HepG2 (cell line): ENCODE measurements around the gene PAK3. TPM values are rescaled to one million over a fixed set of nuclear protein-coding genes. Genes with fewer than 3 reads are reported as not detected.

Experiments used
- ATAC-seq: fragments of 200-7000 bp; cut with Tn5 transposase; 3 replicates; pipeline ENCODE4 v1.9.1; 2020; ENCODE audit warnings: mild to moderate bottlenecking, moderate library complexity
- BruUV-seq: library from RNA; stranded (reverse); fragments of 400-500 nt; replicated peaks from 2 replicates; lab custom pipeline; 2021; lab: Mats Ljungman, UMichigan
- CTCF ChIA-PET: fragments of 300-600 bp; formaldehyde crosslinking; extraction: SDS; loops from one replicate; lab custom pipeline; 2021; ENCODE audit warnings: low total read pairs, inconsistent platforms, low intra/inter-chr PET ratio; lab: Yijun Ruan, JAX
- POLR2A ChIA-PET: fragments of 350-600 bp; sonication (Branson Sonifier 250); formaldehyde crosslinking; loops from one replicate; lab custom pipeline; 2020; ENCODE audit warnings: antibody characterized with exemption, inconsistent platforms; lab: Yijun Ruan, JAX
- DNase-seq: peaks from one replicate; pipeline ENCODE4 v3.0.0-alpha.2; 2015; ENCODE audit warnings: low spot score
- FAIRE-seq: peaks from 3 replicates; lab custom pipeline; 2011; peaks lifted over from hg19 to GRCh38; lab: Jason Lieb, UNC
- H2AFZ ChIP-seq: one replicate; pipeline ENCODE4 v1.6.1; 2011; ENCODE audit warnings: low read length, inconsistent platforms
- H3K27ac ChIP-seq: fragments of 300-600 bp; 3 replicates; pipeline ENCODE4 v1.8.0; 2011; ENCODE audit warnings: mixed run types, mild to moderate bottlenecking, mixed read lengths, low read length, inconsistent platforms; ENCODE audit not compliant: insufficient read depth; ENCODE audit errors: extremely low read length
- H3K27me3 ChIP-seq, 2 experiments: fragments of 200-600 bp in 1 of 2; 2 replicates in 1 of 2; 3 replicates in 1 of 2; pipeline versions ENCODE4 v1.6.0 to v1.8.0; 2011; ENCODE audit warnings: low read length in 2 of 2, mild to moderate bottlenecking in 2 of 2, moderate library complexity in 2 of 2, inconsistent platforms in 1 of 2; ENCODE audit not compliant: insufficient read depth in 2 of 2, control insufficient read depth in 1 of 2
- H3K36me3 ChIP-seq, 2 experiments: fragments of 200-600 bp in 1 of 2; replicated peaks in 1 of 2; 2 replicates in 1 of 2; 3 replicates in 1 of 2; pipeline versions ENCODE4 v1.5.1 to v1.8.0; 2011; ENCODE audit warnings: low read length in 2 of 2, inconsistent platforms in 1 of 2; ENCODE audit not compliant: insufficient read depth in 2 of 2, control insufficient read depth in 1 of 2
- H3K4me1 ChIP-seq: 2 replicates; pipeline ENCODE4 v1.5.1; 2012; ENCODE audit warnings: low read length, inconsistent platforms; ENCODE audit not compliant: insufficient read depth
- H3K4me2 ChIP-seq: 2 replicates; pipeline ENCODE4 v1.6.0; 2011; ENCODE audit warnings: low read depth, low read length, inconsistent platforms
- H3K4me3 ChIP-seq, 3 experiments: fragments of 200-600 bp in 1 of 3; sonication (generic), shearing (Covaris generic) in 1 of 3; replicated peaks in 1 of 3; 2 replicates each; pipeline ENCODE4 v1.5.1; 2011 to 2016; ENCODE audit warnings: low read length in 3 of 3, inconsistent platforms in 2 of 3, low read depth in 2 of 3, mild to moderate bottlenecking in 2 of 3, control low read depth in 1 of 3, mixed read lengths in 1 of 3; ENCODE audit not compliant: insufficient read depth in 1 of 3
- H3K79me2 ChIP-seq: one replicate; pipeline ENCODE4 v1.6.1; 2011; ENCODE audit warnings: low read length, inconsistent platforms; ENCODE audit not compliant: insufficient read depth
- H3K9ac ChIP-seq: 2 replicates; pipeline ENCODE4 v1.6.0; 2011; ENCODE audit warnings: mild to moderate bottlenecking, low read depth, low read length, inconsistent platforms; ENCODE audit not compliant: insufficient read depth
- H3K9me3 ChIP-seq: 2 replicates; pipeline ENCODE4 v1.5.1; 2012; ENCODE audit warnings: mild to moderate bottlenecking, low read length
- H4K20me1 ChIP-seq: 2 replicates; pipeline ENCODE4 v1.6.0; 2011; ENCODE audit warnings: inconsistent platforms, mild to moderate bottlenecking, low read length, moderate library complexity; ENCODE audit not compliant: insufficient read depth
- CBX1 ChIP-seq: IDR thresholded peaks from one replicate; pipeline ENCODE4 v1.6.1; 2016; ENCODE audit warnings: antibody characterized with exemption, low read depth
- ELF3 ChIP-seq: IDR thresholded peaks from 2 replicates; pipeline ENCODE4 v1.6.1; 2016; ENCODE audit warnings: missing genetic modification reagents, missing compliant biosample characterization
- MAF1 ChIP-seq: sonication (generic); formaldehyde crosslinking; IDR thresholded peaks from 2 replicates; pipeline ENCODE4 v1.5.0; 2020; ENCODE audit warnings: missing genetic modification reagents, borderline replicate concordance
- MIER2 ChIP-seq: IDR thresholded peaks from 2 replicates; pipeline ENCODE4 v1.6.1; 2016; ENCODE audit warnings: missing biosample characterization, missing genetic modification reagents
- TFDP2 ChIP-seq: sonication (generic); formaldehyde crosslinking; IDR thresholded peaks from 2 replicates; pipeline ENCODE4 v1.4.0; 2020; ENCODE audit warnings: missing genetic modification reagents
- YEATS4 ChIP-seq: sonication (generic); formaldehyde crosslinking; IDR thresholded peaks from 2 replicates; pipeline ENCODE4 v1.4.0; 2020; ENCODE audit warnings: missing genetic modification reagents, borderline replicate concordance
- ZNF546 ChIP-seq: sonication (generic); formaldehyde crosslinking; conservative IDR thresholded peaks from 2 replicates; pipeline ENCODE4 v1.8.1; 2023; ENCODE audit warnings: mild to moderate bottlenecking, missing genetic modification reagents
- ZNF720 ChIP-seq: sonication (generic); formaldehyde crosslinking; IDR thresholded peaks from 2 replicates; pipeline ENCODE4 v1.4.0; 2020; ENCODE audit warnings: missing genetic modification reagents
- WGBS: methylation state at CpG from one replicate; pipeline ENCODE4 v1.1.6; 2017; ENCODE audit warnings: low lambda C conversion rate; 5-methylcytosine and 5-hydroxymethylcytosine counted together
- in situ Hi-C: cut with HindIII; loops from 2 replicates; pipeline ENCODE4 v1.10.0; 2017; ENCODE audit warnings: low pct_unique_long_range_greater_than_20kb; ENCODE audit not compliant: extremely low pct_ligation_motif_present
- intact Hi-C: fragments of 100-400 bp; cut with micrococcal nuclease; formaldehyde crosslinking; loops from one replicate; pipeline ENCODE4 v1.10.0; 2022; ENCODE audit not compliant: unreplicated experiment
- polyA plus RNA-seq, 8 experiments: library from polyadenylated mRNA; depleted of rRNA in 3 of 8; stranded (reverse) in 7 of 8; unstranded in 1 of 8; fragments of >200 nt; fragmentation: Illumina TruSeq in 4 of 8; extraction: Trizol in 4 of 8; gene quantifications; 2 replicates each; pipeline versions ENCODE4 v1.2.1 to v1.2.3, GENCODE V29; 2011 to 2016; ENCODE audit warnings: low read depth in 4 of 8, missing spikeins in 1 of 8, mixed read lengths in 1 of 8; ENCODE audit not compliant: insufficient read depth in 1 of 8
- total RNA-seq, 5 experiments: library from RNA; depleted of rRNA; stranded (reverse); fragments of >200 nt; fragmentation: Illumina TruSeq; extraction: Trizol; gene quantifications; 2 replicates each; pipeline ENCODE4 v1.2.3, GENCODE V29; 2016; ENCODE audit warnings: low read depth in 1 of 5
- TF ChIP-seq, protein P1 (sequence below): IDR thresholded peaks from 2 replicates; pipeline ENCODE4 v1.6.1; 2012; ENCODE audit warnings: inconsistent platforms
- TF ChIP-seq, protein P2 (sequence below): sonication (generic); formaldehyde crosslinking; IDR thresholded peaks from 2 replicates; pipeline ENCODE4 v1.4.0; 2020; ENCODE audit warnings: missing genetic modification reagents, borderline replicate concordance
- TF ChIP-seq, protein P3 (sequence below): sonication (generic); formaldehyde crosslinking; IDR thresholded peaks from 2 replicates; pipeline ENCODE4 v1.5.0; 2020; ENCODE audit warnings: missing genetic modification reagents

Gene PAK3
- total and polyA plus RNA-seq, 2 of the 13 experiments (the other 11 are each of a cell fraction or from before 2014, with no cell fraction given): not detected

- Histone ChIP-seq H3K27ac (no peak overlapping the region), H3K9me3 (no peaks in the 10 kb centered on the region), H3K4me3 (no peak overlapping the region), H3K27me3 (no peaks in the 10 kb centered on the region), H2AFZ (no peak overlapping the region), H3K4me2 (no peak overlapping the region), H3K79me2 (no peaks in the 10 kb centered on the region), H3K4me1 (no peaks in the 10 kb centered on the region), H3K9ac (no peak overlapping the region), H3K36me3 (no peaks in the 10 kb centered on the region), H4K20me1 (no peaks in the 10 kb centered on the region)
- CTCF ChIA-PET: no interaction called here
- no TSS peak for BruUV-seq
- in situ Hi-C loops: no loop called here
- ATAC-seq (no peak), FAIRE-seq (no peak), DNase-seq (no peak)
- POLR2A ChIA-PET: no interaction called here
- WGBS: 33% methylated on average over 3 of the region's 3 CpGs
- intact Hi-C loops: no loop called here
- TF ChIP-seq, protein P1, sequence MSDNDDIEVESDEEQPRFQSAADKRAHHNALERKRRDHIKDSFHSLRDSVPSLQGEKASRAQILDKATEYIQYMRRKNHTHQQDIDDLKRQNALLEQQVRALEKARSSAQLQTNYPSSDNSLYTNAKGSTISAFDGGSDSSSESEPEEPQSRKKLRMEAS: no peak
- TF ChIP-seq TFDP2 (CRISPR knock-in tag): no peak
- TF ChIP-seq, protein P2, sequence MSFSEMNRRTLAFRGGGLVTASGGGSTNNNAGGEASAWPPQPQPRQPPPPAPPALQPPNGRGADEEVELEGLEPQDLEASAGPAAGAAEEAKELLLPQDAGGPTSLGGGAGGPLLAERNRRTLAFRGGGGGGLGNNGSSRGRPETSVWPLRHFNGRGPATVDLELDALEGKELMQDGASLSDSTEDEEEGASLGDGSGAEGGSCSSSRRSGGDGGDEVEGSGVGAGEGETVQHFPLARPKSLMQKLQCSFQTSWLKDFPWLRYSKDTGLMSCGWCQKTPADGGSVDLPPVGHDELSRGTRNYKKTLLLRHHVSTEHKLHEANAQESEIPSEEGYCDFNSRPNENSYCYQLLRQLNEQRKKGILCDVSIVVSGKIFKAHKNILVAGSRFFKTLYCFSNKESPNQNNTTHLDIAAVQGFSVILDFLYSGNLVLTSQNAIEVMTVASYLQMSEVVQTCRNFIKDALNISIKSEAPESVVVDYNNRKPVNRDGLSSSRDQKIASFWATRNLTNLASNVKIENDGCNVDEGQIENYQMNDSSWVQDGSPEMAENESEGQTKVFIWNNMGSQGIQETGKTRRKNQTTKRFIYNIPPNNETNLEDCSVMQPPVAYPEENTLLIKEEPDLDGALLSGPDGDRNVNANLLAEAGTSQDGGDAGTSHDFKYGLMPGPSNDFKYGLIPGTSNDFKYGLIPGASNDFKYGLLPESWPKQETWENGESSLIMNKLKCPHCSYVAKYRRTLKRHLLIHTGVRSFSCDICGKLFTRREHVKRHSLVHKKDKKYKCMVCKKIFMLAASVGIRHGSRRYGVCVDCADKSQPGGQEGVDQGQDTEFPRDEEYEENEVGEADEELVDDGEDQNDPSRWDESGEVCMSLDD (CRISPR knock-in tag): no peak
- no peak for TF ChIP-seq ZNF720 (CRISPR knock-in tag)
- TF ChIP-seq ZNF546 (CRISPR knock-in tag): no peak
- TF ChIP-seq ELF3 (CRISPR knock-in tag): no peak
- TF ChIP-seq, protein P3, sequence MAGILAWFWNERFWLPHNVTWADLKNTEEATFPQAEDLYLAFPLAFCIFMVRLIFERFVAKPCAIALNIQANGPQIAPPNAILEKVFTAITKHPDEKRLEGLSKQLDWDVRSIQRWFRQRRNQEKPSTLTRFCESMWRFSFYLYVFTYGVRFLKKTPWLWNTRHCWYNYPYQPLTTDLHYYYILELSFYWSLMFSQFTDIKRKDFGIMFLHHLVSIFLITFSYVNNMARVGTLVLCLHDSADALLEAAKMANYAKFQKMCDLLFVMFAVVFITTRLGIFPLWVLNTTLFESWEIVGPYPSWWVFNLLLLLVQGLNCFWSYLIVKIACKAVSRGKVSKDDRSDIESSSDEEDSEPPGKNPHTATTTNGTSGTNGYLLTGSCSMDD: no peak
- no peak for TF ChIP-seq YEATS4
- TF ChIP-seq CBX1: no peak
- no peak for TF ChIP-seq MIER2
- no peak for TF ChIP-seq MAF1 (CRISPR knock-in tag)
Observed at GRCh38 chrX:111259559-111259958, 163.6 kb downstream of the PAK3 start.
